GM18858 (cell line): ENCODE data around the gene MDM2.

Source experiments
- ATAC-seq: cut with Tn5 transposase; IDR thresholded peaks from one replicate; pipeline ENCODE4 v1.9.1; 2021; ENCODE audit not compliant: unreplicated experiment

The MDM2 gene

GRCh38 chr12:68807576-68808387 lies at the start of gene MDM2:
Gene MDM2, plus strand, starts transcription at chr12:68808177. Its CDS starts 301 bp downstream, at chr12:68808478.
- ATAC-seq = peak; percentile 63

- no peak for ATAC-seq
Observed at GRCh38 chr12:68759852-68760251, 48.1 kb upstream of the MDM2 start.

- no peak for ATAC-seq
Observed at GRCh38 chr12:68760806-68761441, 47.1 kb upstream of the MDM2 start.

GRCh38 chr12:68761442-68761812 lies 46.5 kb upstream of the MDM2 start:
- no peak for ATAC-seq

GRCh38 chr12:68761901-68762630 lies 45.9 kb upstream of the MDM2 start:
- ATAC-seq = no peak

- no peak for ATAC-seq
Observed at GRCh38 chr12:68762691-68763090, 45.3 kb upstream of the MDM2 start.

- no peak for ATAC-seq
Observed at GRCh38 chr12:68765696-68766095, 42.3 kb upstream of the MDM2 start.

GRCh38 chr12:68766646-68767045 lies 41.3 kb upstream of the MDM2 start:
- no peak for ATAC-seq

- ATAC-seq = no peak
Observed at GRCh38 chr12:68767191-68767590, 40.8 kb upstream of the MDM2 start.

- no peak for ATAC-seq
Observed at GRCh38 chr12:68768431-68768939, 39.5 kb upstream of the MDM2 start.

GRCh38 chr12:68769941-68770340 lies 38.0 kb upstream of the MDM2 start:
- ATAC-seq = no peak

GRCh38 chr12:68771223-68771925 lies 36.6 kb upstream of the MDM2 start:
- no peak for ATAC-seq

- no peak for ATAC-seq
Observed at GRCh38 chr12:68772714-68773113, 35.3 kb upstream of the MDM2 start.

GRCh38 chr12:68773582-68773981 lies 34.4 kb upstream of the MDM2 start:
- no peak for ATAC-seq

- no peak for ATAC-seq
Observed at GRCh38 chr12:68775121-68775630, 32.8 kb upstream of the MDM2 start.

GRCh38 chr12:68776976-68777610 lies 30.9 kb upstream of the MDM2 start:
- ATAC-seq = no peak

GRCh38 chr12:68779280-68779679 lies 28.7 kb upstream of the MDM2 start:
- no peak for ATAC-seq

- no peak for ATAC-seq
Observed at GRCh38 chr12:68780731-68781130, 27.2 kb upstream of the MDM2 start.

- ATAC-seq = no peak
Observed at GRCh38 chr12:68781728-68782127, 26.2 kb upstream of the MDM2 start.

GRCh38 chr12:68784015-68784414 lies 24.0 kb upstream of the MDM2 start:
- no peak for ATAC-seq
